ENCODE data around the gene PRICKLE2. TPM values are rescaled to one million over a fixed set of nuclear protein-coding genes. Genes with fewer than 3 reads are reported as not detected.

Gene PRICKLE2
- total RNA-seq, 1 donor from 2014 or later = 43.5 TPM

GRCh38 chr3:64081235-64081630 lies 144.0 kb downstream of the PRICKLE2 start:
- Histone ChIP-seq H3K4me3 (no peak overlapping the region), H3K27me3 (ENCODE audit: low read depth) (no peaks in the 10 kb centered on the region), H3K4me1 (no peaks in the 10 kb centered on the region), H3K36me3 (no peaks in the 10 kb centered on the region), H3K9me3 (no peaks in the 10 kb centered on the region), H3K27ac (no peak overlapping the region)
- intact Hi-C loops (cut with DNase I) = no loop called here
- ATAC-seq = no peak
- TF ChIP-seq CTCF (IDR thresholded peaks at IDR 0.05) = no peak
- DNase-seq = no peak

- DNase-seq (no peak), ATAC-seq (no peak)
- Histone ChIP-seq H3K9me3 (no peaks in the 10 kb centered on the region), H3K27me3 (ENCODE audit: low read depth) (no peaks in the 10 kb centered on the region), H3K36me3 (no peaks in the 10 kb centered on the region), H3K27ac (no peak overlapping the region), H3K4me3 (no peak overlapping the region), H3K4me1 (no peaks in the 10 kb centered on the region)
- intact Hi-C loops (cut with DNase I) = no loop called here
- no peak for TF ChIP-seq CTCF (IDR thresholded peaks at IDR 0.05)
Observed at GRCh38 chr3:64080616-64081234, 144.5 kb downstream of the PRICKLE2 start.

- H3K4me1 ChIP-seq = no peaks in the 10 kb centered on the region
- no peak overlapping the region for H3K27ac ChIP-seq
- intact Hi-C loops (cut with DNase I) = no loop called here
- no peaks in the 10 kb centered on the region for H3K27me3 ChIP-seq (ENCODE audit: low read depth)
- DNase-seq (no peak), ATAC-seq (no peak)
- H3K9me3 ChIP-seq = no peaks in the 10 kb centered on the region
- H3K36me3 ChIP-seq = no peaks in the 10 kb centered on the region
- no peak overlapping the region for H3K4me3 ChIP-seq
- TF ChIP-seq CTCF (IDR thresholded peaks at IDR 0.05) = no peak
Observed at GRCh38 chr3:64079369-64080150, 145.7 kb downstream of the PRICKLE2 start.

- ATAC-seq (no peak), DNase-seq (no peak)
- H3K4me3 ChIP-seq = no peak overlapping the region
- no peaks in the 10 kb centered on the region for H3K9me3 ChIP-seq
- TF ChIP-seq CTCF (IDR thresholded peaks at IDR 0.05) = no peak
- intact Hi-C loops (cut with DNase I) = no loop called here
- H3K27me3 ChIP-seq (ENCODE audit: low read depth) = no peaks in the 10 kb centered on the region
- H3K4me1 ChIP-seq = no peaks in the 10 kb centered on the region
- H3K36me3 ChIP-seq = no peaks in the 10 kb centered on the region
- no peak overlapping the region for H3K27ac ChIP-seq
Observed at GRCh38 chr3:64078966-64079365, 146.3 kb downstream of the PRICKLE2 start.

- Histone ChIP-seq H3K4me3 (no peak overlapping the region), H3K9me3 (no peaks in the 10 kb centered on the region), H3K27ac (no peak overlapping the region), H3K4me1 (no peaks in the 10 kb centered on the region), H3K27me3 (ENCODE audit: low read depth) (no peaks in the 10 kb centered on the region), H3K36me3 (no peaks in the 10 kb centered on the region)
- intact Hi-C loops (cut with DNase I) = no loop called here
- no peak for TF ChIP-seq CTCF (IDR thresholded peaks at IDR 0.05)
- no peak for ATAC-seq
- no peak for DNase-seq
Observed at GRCh38 chr3:64074895-64075679, 150.2 kb downstream of the PRICKLE2 start.
